Endothelial cell (in vitro differentiated cells): Measurements from ENCODE around the gene FAM221B. TPM values are rescaled to one million over a fixed set of nuclear protein-coding genes. Genes with fewer than 3 reads are reported as not detected.

Experiments used
- DNase-seq: peaks from one replicate; pipeline ENCODE4 v3.0.0; 2021; ENCODE audit warnings: low spot score
- H3K27ac Mint-ChIP-seq: one replicate; pipeline ENCODE4 v1.8.0; 2021; ENCODE audit warnings: mixed read lengths, inconsistent platforms; ENCODE audit not compliant: unreplicated experiment
- H3K27me3 Mint-ChIP-seq: one replicate; pipeline ENCODE4 v1.8.0; 2021; ENCODE audit warnings: mild to moderate bottlenecking, moderate library complexity, mixed read lengths, inconsistent platforms; ENCODE audit not compliant: unreplicated experiment
- H3K36me3 Mint-ChIP-seq: one replicate; pipeline ENCODE4 v1.8.0; 2021; ENCODE audit warnings: mild to moderate bottlenecking, low read depth, mixed read lengths, inconsistent platforms; ENCODE audit not compliant: unreplicated experiment
- H3K4me1 Mint-ChIP-seq: one replicate; pipeline ENCODE4 v1.8.0; 2021; ENCODE audit warnings: mild to moderate bottlenecking, mixed read lengths, inconsistent platforms; ENCODE audit not compliant: unreplicated experiment
- H3K4me3 Mint-ChIP-seq: one replicate; pipeline ENCODE4 v1.8.0; 2021; ENCODE audit warnings: mild to moderate bottlenecking, mixed read lengths, inconsistent platforms; ENCODE audit not compliant: unreplicated experiment
- H3K9me3 Mint-ChIP-seq: one replicate; pipeline ENCODE4 v1.8.0; 2021; ENCODE audit warnings: mixed read lengths, inconsistent platforms; ENCODE audit not compliant: unreplicated experiment
- CTCF ChIP-seq: fragments of 200-600 bp; sonication (generic); IDR thresholded peaks from one replicate; pipeline ENCODE4 v1.5.0; 2021; ENCODE audit warnings: antibody characterized with exemption; ENCODE audit not compliant: unreplicated experiment
- total RNA-seq: library from RNA; stranded (reverse); fragmentation: NEBNext Ultra II Directional; extraction: Animal tissue kit (Norgen Biotek cat#: 25700); gene quantifications from one replicate; pipeline ENCODE4 v1.2.1, GENCODE V29; 2021; ENCODE audit not compliant: unreplicated experiment

Gene FAM221B
- total RNA-seq, 1 donor from 2014 or later, result not detected

GRCh38 chr9:35842795-35843194 is 14.3 kb upstream of the FAM221B start:
- DNase-seq, result no peak
- no peak overlapping the region for H3K4me3 Mint-ChIP-seq
- peaks cover 19% of the 10 kb centered on the region for H3K4me1 Mint-ChIP-seq
- no peak for TF ChIP-seq CTCF
- H3K27ac Mint-ChIP-seq, result no peak overlapping the region
- peaks cover 3% of the 10 kb centered on the region for H3K36me3 Mint-ChIP-seq
- H3K27me3 Mint-ChIP-seq, result peaks cover 10% of the 10 kb centered on the region
- no peaks in the 10 kb centered on the region for H3K9me3 Mint-ChIP-seq

DNA sequence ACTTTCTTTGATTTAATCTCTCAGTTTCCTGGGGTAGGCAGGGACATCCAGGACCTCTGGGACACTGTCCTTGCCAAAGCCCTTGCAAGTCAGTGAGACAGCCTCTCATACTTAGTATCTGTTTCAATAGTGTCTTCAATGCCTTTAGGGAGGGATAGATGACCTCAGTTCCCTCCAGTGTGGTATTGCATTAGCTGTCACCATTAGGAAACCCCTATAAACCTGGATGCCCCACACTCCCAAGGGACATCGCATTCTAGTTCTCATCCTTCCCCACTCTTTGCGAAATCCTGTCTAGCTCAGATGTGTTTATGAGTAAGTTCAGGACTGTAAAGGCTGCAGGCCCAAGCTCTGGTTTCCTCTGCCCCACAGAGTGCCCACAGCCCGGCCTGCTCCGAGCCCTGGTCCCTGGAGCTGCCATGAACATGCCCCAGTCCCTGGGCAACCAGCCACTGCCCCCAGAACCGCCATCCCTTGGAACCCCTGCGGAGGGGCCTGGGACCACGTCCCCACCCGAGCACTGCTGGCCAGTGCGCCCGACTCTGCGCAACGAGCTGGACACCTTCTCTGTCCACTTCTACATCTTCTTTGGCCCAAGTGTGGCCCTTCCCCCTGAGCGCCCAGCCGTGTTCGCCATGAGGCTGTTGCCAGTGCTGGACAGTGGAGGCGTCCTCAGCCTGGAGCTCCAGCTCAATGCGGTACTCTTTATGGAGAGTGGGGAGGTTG is 13.7 kb upstream of the FAM221B start:
- no peak for TF ChIP-seq CTCF

GRCh38 chr9:35841645-35841900 is 13.0 kb upstream of the FAM221B start:
- no peak for TF ChIP-seq CTCF
- H3K36me3 Mint-ChIP-seq, result peaks cover 3% of the 10 kb centered on the region
- H3K27me3 Mint-ChIP-seq, result peaks cover 3% of the 10 kb centered on the region
- H3K9me3 Mint-ChIP-seq, result no peaks in the 10 kb centered on the region
- DNase-seq, result no peak
- H3K27ac Mint-ChIP-seq, result no peak overlapping the region
- H3K4me3 Mint-ChIP-seq, result no peak overlapping the region
- H3K4me1 Mint-ChIP-seq, result peaks cover 25% of the 10 kb centered on the region

More for the DNA sequence above, 13.7 kb upstream of the FAM221B start:
- H3K27me3 Mint-ChIP-seq, result peaks cover 5% of the 10 kb centered on the region
- H3K4me3 Mint-ChIP-seq, result no peak overlapping the region
- H3K27ac Mint-ChIP-seq, result no peak overlapping the region
- peaks cover 3% of the 10 kb centered on the region for H3K36me3 Mint-ChIP-seq
- no peaks in the 10 kb centered on the region for H3K9me3 Mint-ChIP-seq
- H3K4me1 Mint-ChIP-seq, result peaks cover 24% of the 10 kb centered on the region
- no peak for DNase-seq

DNA sequence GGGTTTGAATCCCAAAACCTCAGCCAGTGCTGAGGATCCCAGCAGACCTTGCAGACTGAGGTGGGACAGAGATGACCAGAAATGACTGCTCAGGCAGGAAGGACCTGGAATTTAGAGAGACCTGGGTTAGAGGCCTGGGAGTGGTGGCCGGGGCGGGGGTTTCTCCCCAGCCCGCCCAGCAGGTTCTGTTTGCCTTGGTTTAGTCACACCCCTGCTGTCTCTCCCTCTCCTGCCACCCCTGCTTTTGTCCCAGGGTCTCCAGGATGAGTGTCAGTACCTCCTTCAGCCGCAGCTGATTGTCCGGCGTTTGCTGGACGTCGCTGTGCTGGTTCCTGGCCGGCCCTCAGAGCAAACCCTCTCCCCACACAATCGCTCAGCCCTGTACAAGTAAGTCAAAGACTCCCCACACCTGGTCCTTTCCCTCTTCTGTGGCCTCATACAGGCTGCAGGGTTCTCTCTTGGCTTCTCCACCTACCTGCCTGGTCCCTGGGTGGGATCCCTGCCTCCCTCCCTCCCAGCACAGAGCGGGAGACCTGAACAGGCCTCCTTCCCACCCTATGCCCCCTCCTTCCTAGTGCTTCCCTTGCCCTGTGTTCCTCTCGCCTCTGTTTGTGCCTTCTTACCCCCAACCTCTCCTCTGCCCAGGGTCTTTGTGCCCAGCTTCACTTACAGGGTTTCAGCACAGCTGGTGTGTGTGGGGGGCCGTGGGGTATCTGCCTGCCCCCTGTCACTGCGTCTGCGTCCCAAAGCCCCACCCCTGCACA is 12.5 kb upstream of the FAM221B start:
- no peak overlapping the region for H3K27ac Mint-ChIP-seq
- no peak overlapping the region for H3K4me3 Mint-ChIP-seq
- peaks cover 28% of the 10 kb centered on the region for H3K4me1 Mint-ChIP-seq
- DNase-seq, result no peak
- TF ChIP-seq CTCF, result no peak
- peaks cover 3% of the 10 kb centered on the region for H3K36me3 Mint-ChIP-seq
- H3K9me3 Mint-ChIP-seq, result no peaks in the 10 kb centered on the region
- peaks cover 5% of the 10 kb centered on the region for H3K27me3 Mint-ChIP-seq

DNA sequence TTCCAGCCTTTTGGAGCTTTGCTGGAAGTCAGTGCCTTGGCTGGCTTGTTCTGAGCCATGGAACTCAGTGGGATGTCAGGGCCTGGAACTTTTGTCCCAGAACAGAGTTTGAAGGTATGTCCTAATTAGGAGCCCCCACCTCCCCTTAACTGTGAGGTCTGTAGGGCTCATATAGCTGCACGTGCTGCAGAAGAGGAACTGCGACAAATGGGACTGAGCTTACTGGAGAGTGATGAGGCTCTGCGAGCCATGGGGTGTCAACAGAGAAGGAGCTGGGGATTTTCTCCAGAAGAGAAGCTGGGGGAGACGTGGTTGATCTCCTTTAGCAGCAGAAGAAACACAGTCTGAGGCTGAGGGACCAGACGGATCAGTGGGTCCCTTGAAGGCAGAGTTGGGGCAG is 11.4 kb upstream of the FAM221B start:
- no peak for DNase-seq
- H3K27ac Mint-ChIP-seq, result no peak overlapping the region
- no peak overlapping the region for H3K4me3 Mint-ChIP-seq
- peaks cover 3% of the 10 kb centered on the region for H3K27me3 Mint-ChIP-seq
- peaks cover 3% of the 10 kb centered on the region for H3K36me3 Mint-ChIP-seq
- H3K4me1 Mint-ChIP-seq, result peaks cover 29% of the 10 kb centered on the region
- TF ChIP-seq CTCF, result no peak
- no peaks in the 10 kb centered on the region for H3K9me3 Mint-ChIP-seq
